Stomach (tissue), 4 donors: Measurements from ENCODE around the gene PLCL2.

ENCODE experiments used
- EP300 ChIP-seq: sonication (generic); formaldehyde crosslinking; IDR thresholded peaks from one replicate; pipeline ENCODE4 v1.6.1; 2017; ENCODE audit warnings: antibody characterized with exemption
- POLR2A ChIP-seq, 4 donors: fragments of 450-650 bp; IDR thresholded peaks; one replicate each; pipeline ENCODE4 v1.6.1; 2016; ENCODE audit warnings: antibody characterized with exemption in 4 of 4, control low read depth in 2 of 4, mild to moderate bottlenecking in 1 of 4, moderate library complexity in 1 of 4
- POLR2AphosphoS5 ChIP-seq, 3 donors: sonication (generic); formaldehyde crosslinking; IDR thresholded peaks; one replicate each; pipeline ENCODE4 v1.6.1; 2016; ENCODE audit warnings: antibody characterized with exemption in 3 of 3
- TF ChIP-seq, protein P1 (sequence below), 7 experiments: fragments of 450-650 bp in 4 of 7; fragments of 200-600 bp in 3 of 7; sonication (generic) in 3 of 7; IDR thresholded peaks; one replicate each; pipeline ENCODE4 v1.5.1; 2016 to 2019; ENCODE audit warnings: antibody characterized with exemption in 7 of 7, control low read depth in 2 of 7, mild to moderate bottlenecking in 1 of 7

- TF ChIP-seq, protein P1, sequence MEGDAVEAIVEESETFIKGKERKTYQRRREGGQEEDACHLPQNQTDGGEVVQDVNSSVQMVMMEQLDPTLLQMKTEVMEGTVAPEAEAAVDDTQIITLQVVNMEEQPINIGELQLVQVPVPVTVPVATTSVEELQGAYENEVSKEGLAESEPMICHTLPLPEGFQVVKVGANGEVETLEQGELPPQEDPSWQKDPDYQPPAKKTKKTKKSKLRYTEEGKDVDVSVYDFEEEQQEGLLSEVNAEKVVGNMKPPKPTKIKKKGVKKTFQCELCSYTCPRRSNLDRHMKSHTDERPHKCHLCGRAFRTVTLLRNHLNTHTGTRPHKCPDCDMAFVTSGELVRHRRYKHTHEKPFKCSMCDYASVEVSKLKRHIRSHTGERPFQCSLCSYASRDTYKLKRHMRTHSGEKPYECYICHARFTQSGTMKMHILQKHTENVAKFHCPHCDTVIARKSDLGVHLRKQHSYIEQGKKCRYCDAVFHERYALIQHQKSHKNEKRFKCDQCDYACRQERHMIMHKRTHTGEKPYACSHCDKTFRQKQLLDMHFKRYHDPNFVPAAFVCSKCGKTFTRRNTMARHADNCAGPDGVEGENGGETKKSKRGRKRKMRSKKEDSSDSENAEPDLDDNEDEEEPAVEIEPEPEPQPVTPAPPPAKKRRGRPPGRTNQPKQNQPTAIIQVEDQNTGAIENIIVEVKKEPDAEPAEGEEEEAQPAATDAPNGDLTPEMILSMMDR (IDR thresholded peaks at IDR 0.05), result no peak
- TF ChIP-seq POLR2AphosphoS5 (IDR thresholded peaks at IDR 0.05) (no peak), EP300 (no peak), POLR2A (IDR thresholded peaks at IDR 0.05) (no peak)
These were observed 160.1 kb downstream of the PLCL2 start for GRCh38 chr3:17044855-17045254.
